GM19239 (cell line): Measurements from ENCODE around the gene MYH10.

Source experiments
- DNase-seq: peaks from one replicate; pipeline ENCODE4 v3.0.0; 2011; ENCODE audit warnings: low spot score; ENCODE audit not compliant: insufficient read length
- FAIRE-seq: peaks from 2 replicates; lab custom pipeline; 2011; peaks lifted over from hg19 to GRCh38; lab: Jason Lieb, UNC

MYH10 gene

GRCh38 chr17:8611619-8612298 lies 18.8 kb downstream of the MYH10 start:
- DNase-seq (no peak), FAIRE-seq (no peak)

DNA sequence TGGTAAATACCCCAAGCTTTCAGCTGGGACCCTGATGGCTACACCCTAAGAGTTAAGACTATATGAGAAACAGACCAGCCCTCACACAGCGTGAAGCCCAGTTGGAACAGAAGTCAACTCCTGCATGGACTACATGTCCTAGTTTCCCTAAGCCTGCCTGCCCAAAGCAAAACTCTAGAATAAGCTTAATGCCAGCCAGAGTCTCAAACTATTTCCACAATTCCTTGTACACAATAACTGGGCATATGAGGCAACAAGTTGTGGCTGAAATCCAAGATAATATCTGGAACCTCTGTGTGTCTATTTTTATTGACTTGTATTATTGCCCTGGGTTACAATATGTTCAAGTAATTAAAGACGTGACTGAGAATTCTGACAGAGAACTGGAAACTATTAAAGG lies 19.4 kb downstream of the MYH10 start:
- FAIRE-seq: no peak

DNA sequence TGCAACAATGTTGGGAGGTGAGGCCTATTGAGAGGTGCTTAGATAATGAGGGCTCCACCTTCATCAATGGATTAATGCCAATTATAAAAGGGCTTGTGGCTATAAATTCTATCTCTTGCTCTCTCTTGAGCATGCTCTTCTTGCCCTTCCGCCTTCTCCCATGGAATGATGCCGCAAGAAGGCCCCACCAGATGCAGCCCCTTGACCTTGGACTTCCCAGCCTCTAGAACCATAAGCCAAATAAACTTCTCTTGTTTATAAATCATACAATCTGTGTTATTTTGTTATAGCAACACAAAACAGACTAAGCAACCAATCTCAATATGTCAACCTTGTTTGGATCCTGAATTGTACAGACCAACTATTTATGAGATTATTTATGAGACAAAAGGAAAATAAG lies 20.0 kb downstream of the MYH10 start:
- FAIRE-seq: no peak
- no peak for DNase-seq

More for the DNA sequence above, 19.4 kb downstream of the MYH10 start:
- DNase-seq: no peak

DNA sequence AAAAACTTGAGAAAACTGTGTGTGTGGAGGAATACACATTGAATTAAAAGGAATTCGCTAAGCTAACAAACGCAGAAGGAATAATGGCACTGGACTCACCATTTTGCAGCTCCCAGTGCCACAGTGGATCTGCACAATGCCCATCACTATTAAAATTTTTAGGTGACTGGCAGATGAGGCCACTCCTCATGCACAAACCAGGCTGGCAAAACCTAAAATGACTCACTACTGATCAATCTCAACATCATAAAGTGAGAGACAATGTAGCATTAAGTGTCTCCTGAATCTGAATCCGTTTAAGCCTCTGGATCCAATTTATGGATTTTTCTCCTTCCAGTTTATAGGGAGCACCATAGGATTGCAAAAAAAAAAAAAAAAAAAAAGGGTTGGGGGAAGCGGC lies 20.6 kb downstream of the MYH10 start:
- FAIRE-seq (no peak), DNase-seq (no peak)

- DNase-seq: no peak
- no peak for FAIRE-seq
These were observed 22.5 kb downstream of the MYH10 start for GRCh38 chr17:8608001-8608400.

DNA sequence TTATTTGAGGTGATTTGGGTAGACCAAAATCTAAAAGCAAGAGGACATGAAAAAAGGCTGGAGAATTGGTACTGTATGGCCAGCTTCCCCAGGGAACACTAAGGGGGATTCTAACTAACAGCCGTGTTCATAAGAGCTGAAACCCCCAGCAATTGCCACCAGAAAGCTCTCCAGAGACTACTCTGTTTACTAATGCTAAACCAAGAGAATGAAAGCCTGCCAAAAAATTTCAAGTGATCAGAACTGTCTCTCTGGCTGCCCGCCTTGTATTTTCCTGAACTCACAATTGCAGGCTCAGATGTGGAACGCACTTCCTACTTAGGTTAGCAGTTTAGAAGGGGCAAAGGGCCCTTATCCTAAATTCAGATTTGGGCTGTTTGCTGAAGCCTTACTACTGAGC lies 24.1 kb downstream of the MYH10 start:
- FAIRE-seq (no peak), DNase-seq (no peak)

- FAIRE-seq (no peak), DNase-seq (no peak)
These were observed 27.8 kb downstream of the MYH10 start for GRCh38 chr17:8602679-8603078.

DNA sequence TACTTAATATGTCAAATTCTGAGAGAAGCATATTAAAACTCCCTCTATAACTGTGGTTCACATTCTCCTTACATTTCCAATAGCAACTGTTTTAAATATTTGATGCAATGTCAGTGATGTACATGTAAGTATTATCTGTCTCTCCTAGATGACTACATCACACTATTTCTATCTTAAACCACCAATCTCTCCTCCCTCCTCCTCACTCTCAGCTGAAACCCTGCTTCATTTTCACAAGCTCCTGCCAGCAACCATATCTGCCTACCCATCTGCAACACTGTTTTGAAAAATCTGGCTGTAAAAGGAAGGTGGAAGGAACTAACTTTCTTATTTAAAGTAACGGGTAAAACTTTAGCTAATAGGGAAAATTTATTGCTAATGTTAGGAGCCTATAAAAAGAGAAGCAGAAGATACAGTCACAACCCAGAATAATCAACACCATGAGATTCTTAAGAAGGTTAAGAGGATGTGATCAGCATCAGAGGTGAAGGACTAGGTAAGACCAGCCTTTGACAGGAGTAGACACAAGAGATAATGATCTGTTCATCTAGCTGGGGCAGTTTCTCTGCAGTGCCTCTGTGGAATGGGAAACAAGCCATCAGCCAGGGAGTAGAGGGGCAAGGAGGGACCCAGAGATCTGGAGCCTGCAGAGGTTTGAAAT lies 31.0 kb downstream of the MYH10 start:
- no peak for DNase-seq
- FAIRE-seq: no peak

- FAIRE-seq: no peak
- no peak for DNase-seq
These were observed 31.6 kb downstream of the MYH10 start for GRCh38 chr17:8598913-8599312.

- no peak for DNase-seq
- no peak for FAIRE-seq
These were observed 36.7 kb downstream of the MYH10 start for GRCh38 chr17:8593830-8594229.

- no peak for FAIRE-seq
- DNase-seq: no peak
These were observed 37.2 kb downstream of the MYH10 start for GRCh38 chr17:8593276-8593675.

DNA sequence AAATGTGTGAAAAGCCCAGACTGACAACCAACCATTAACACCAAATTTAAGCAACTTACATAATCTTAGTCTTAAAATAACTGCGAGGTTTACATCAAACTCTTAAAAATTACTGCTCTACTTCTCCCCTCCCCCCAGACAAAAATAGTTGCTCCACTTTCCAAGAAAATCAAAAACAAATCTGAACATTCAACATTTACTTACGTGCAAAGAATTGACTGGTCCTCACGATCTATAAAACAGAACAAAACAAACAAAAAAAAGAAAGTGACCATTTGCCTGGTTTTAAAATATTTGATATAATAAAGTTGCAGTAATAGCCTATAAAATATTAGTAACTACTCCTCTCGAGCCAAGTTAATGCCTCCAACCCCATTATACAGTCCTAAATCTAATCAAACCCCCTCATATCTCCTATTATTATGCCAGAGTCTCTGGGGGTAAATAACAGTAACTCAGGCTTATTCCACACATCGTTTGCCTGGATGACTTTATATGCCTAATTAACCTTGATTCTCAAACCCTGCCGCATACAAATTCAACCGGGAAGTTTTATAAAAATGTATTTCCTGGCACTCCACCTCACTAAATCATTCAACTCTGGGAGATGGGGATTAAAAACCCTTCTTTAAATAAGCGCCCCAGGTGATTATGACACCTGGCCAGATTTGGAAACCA lies 41.5 kb downstream of the MYH10 start:
- DNase-seq: no peak
- FAIRE-seq: no peak

DNA sequence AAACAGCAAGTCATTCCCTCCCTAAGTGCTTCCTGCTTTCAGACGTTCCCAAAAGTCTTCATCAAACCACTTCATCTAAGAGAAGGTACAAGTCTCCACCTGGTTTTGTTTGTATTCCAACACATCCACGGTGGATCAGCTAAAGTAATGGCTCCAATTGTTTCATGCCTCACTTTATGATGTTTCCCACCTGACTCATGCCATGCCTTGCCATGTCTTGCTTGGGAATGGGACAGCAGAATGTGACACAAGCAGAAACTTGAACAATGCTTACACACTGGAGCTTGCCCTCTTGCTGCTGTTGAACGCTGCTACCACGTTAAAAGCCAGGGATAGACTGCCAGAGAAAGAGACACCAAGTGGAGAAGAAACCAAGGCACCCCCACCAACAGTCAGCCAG lies 43.8 kb downstream of the MYH10 start:
- no peak for DNase-seq
- FAIRE-seq: no peak

GRCh38 chr17:8585911-8586310 lies 44.6 kb downstream of the MYH10 start:
- FAIRE-seq (no peak), DNase-seq (no peak)

- FAIRE-seq (no peak), DNase-seq (no peak)
These were observed 46.6 kb downstream of the MYH10 start for GRCh38 chr17:8583954-8584353.

- DNase-seq (no peak), FAIRE-seq (peak; percentile 77)
These were observed 49.4 kb downstream of the MYH10 start for GRCh38 chr17:8580952-8581658.

- no peak for DNase-seq
- FAIRE-seq: peak; percentile 64
These were observed 52.7 kb downstream of the MYH10 start for GRCh38 chr17:8577868-8578267.

DNA sequence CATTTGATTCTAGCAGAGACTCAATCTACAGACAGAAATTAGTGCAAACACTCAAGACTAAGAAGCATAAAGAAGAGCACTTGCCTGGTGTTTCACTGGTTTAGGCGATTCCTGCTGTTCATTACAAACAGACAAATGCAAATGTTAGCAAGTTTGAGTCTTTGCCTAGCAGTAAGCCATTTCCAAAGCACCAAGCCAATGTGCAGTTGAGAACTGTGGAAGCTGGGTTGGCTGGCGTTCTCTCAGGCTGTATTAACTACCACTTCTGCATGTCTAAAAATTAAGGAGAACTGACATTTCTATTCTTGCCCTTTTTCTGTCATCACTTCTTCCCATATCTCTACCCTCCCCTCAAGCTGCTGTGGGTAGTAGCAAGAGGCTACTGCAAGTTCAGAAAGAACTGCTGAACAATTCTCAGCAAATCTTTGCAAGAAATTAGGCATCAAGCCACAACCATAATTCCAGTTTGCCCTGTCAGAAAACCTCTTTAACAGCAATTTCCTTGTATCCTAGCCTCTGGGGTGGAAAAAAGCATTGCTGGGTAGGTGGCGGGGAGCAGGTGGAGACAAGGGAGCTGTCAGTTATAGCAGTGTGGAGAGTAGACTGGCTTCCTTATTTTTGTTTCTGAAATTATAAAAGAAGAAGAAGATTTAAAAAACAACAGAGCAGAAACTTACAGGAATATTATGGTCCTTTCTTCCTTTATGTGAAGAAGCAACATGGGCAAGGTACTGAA lies 53.8 kb downstream of the MYH10 start:
- DNase-seq (no peak), FAIRE-seq (no peak)

GRCh38 chr17:8574687-8575086 lies 55.8 kb downstream of the MYH10 start:
- no peak for DNase-seq
- FAIRE-seq: no peak

DNA sequence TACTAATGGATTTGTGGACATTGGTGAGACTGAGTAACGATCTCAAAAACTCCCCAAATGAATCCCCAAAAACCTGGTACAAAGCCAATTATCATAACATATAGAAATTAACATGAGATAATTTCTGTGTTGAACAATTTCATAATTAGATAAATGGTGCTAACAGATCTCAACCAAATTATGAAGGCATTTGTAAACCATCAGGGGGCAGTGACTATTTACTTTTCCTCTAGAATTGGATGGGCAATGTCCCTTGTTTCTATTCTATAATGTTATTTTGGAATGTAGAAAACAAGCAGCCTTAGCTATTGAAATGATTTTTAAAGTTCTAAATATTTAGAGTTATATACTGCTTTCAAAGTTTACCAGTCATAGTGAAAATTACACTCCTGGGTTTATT lies 57.8 kb downstream of the MYH10 start:
- FAIRE-seq: no peak

More for the DNA sequence above, 57.8 kb downstream of the MYH10 start:
- no peak for DNase-seq
